HL-60 (cell line): ENCODE results near the gene HTT-AS.

Experiments
- POLR2AphosphoS5 ChIP-seq: IDR thresholded peaks from 2 replicates; pipeline ENCODE4 v1.6.1; 2012; ENCODE audit warnings: low read depth
- TF ChIP-seq, protein P1 (sequence below): IDR thresholded peaks from one replicate; pipeline ENCODE4 v1.5.1; 2011; ENCODE audit warnings: low read length, control low read depth, inconsistent platforms; ENCODE audit not compliant: insufficient read depth
- TF ChIP-seq, protein P2 (sequence below): IDR thresholded peaks from 2 replicates; pipeline ENCODE4 v1.6.1; 2012; ENCODE audit warnings: low read depth; ENCODE audit not compliant: insufficient replicate concordance

DNA sequence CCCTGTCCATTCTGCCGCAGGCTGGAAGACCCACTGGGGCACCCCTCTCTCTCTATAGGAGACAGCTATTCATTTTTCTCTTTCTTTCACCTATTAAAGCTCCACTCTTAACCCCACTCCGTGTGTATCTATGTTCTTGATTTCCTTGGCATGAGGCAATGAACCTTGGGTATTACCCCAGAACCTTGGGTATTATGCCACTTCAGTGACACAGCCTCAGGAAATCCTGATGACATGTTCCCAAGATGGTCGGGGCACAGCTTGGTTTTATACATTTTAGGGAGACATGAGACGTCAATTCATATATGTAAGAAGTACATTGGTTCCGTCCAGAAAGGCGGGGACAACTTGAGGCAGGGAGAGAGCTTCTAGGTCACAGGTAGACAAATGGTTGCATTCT lies 13.4 kb downstream of the HTT-AS start:
- TF ChIP-seq POLR2AphosphoS5: no peak
- TF ChIP-seq, protein P1, sequence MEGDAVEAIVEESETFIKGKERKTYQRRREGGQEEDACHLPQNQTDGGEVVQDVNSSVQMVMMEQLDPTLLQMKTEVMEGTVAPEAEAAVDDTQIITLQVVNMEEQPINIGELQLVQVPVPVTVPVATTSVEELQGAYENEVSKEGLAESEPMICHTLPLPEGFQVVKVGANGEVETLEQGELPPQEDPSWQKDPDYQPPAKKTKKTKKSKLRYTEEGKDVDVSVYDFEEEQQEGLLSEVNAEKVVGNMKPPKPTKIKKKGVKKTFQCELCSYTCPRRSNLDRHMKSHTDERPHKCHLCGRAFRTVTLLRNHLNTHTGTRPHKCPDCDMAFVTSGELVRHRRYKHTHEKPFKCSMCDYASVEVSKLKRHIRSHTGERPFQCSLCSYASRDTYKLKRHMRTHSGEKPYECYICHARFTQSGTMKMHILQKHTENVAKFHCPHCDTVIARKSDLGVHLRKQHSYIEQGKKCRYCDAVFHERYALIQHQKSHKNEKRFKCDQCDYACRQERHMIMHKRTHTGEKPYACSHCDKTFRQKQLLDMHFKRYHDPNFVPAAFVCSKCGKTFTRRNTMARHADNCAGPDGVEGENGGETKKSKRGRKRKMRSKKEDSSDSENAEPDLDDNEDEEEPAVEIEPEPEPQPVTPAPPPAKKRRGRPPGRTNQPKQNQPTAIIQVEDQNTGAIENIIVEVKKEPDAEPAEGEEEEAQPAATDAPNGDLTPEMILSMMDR: no peak
- TF ChIP-seq, protein P2, sequence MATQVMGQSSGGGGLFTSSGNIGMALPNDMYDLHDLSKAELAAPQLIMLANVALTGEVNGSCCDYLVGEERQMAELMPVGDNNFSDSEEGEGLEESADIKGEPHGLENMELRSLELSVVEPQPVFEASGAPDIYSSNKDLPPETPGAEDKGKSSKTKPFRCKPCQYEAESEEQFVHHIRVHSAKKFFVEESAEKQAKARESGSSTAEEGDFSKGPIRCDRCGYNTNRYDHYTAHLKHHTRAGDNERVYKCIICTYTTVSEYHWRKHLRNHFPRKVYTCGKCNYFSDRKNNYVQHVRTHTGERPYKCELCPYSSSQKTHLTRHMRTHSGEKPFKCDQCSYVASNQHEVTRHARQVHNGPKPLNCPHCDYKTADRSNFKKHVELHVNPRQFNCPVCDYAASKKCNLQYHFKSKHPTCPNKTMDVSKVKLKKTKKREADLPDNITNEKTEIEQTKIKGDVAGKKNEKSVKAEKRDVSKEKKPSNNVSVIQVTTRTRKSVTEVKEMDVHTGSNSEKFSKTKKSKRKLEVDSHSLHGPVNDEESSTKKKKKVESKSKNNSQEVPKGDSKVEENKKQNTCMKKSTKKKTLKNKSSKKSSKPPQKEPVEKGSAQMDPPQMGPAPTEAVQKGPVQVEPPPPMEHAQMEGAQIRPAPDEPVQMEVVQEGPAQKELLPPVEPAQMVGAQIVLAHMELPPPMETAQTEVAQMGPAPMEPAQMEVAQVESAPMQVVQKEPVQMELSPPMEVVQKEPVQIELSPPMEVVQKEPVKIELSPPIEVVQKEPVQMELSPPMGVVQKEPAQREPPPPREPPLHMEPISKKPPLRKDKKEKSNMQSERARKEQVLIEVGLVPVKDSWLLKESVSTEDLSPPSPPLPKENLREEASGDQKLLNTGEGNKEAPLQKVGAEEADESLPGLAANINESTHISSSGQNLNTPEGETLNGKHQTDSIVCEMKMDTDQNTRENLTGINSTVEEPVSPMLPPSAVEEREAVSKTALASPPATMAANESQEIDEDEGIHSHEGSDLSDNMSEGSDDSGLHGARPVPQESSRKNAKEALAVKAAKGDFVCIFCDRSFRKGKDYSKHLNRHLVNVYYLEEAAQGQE: no peak
